IPS-18c (cell line): ENCODE measurements around the gene SLC7A6.

Experiments
- H3K4me3 ChIP-seq: 2 replicates; pipeline ENCODE4 v1.7.0; 2013; ENCODE audit warnings: low read depth, mild to moderate bottlenecking, low read length, moderate library complexity; ENCODE audit not compliant: insufficient read depth
- H3K9me3 ChIP-seq: one replicate; pipeline ENCODE4 v1.6.1; 2013; ENCODE audit warnings: mild to moderate bottlenecking, low read length, moderate library complexity; ENCODE audit not compliant: control insufficient read depth, insufficient read depth

Gene SLC7A6

DNA sequence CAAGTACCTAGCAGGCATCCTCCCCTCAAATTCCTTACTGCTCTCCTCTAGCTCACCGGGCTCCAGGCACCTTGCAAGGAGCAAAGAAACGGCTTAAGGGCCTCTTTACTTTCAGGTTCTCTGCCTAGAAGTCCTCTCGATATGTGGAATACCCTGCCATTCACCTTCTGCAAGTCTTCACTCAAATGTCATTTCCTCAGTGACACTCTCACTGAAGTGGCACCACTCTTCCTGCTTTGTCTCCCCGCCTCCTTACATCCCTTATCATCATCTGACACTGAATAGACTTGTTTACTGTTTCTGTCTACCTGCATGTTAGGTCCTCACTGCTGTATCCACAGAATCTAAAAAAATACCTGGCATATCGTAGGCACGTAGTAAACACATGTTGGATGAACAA lies 45.5 kb downstream of the SLC7A6 start:
- Histone ChIP-seq H3K9me3 (no peaks in the 10 kb centered on the region), H3K4me3 (peak overlapping the region; percentile 92)

DNA sequence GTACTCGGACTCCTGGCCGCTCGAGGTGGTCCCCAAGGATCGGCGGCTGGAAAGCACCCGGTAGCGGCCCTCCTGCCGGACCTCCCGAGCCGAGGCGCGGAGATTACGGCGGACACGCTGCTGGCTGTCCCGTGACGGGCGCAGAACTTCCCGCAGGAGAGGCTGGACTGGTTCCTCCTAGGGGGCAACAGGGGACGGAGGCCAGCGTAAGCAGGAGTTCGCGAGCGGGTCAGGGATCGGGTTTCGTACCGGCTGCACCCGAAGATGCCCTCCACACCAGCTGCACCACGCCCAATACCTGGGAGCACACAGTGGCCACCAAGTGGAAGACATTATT lies 46.1 kb downstream of the SLC7A6 start:
- peak overlapping the region; percentile 92 for H3K4me3 ChIP-seq
- H3K9me3 ChIP-seq, result no peaks in the 10 kb centered on the region

DNA sequence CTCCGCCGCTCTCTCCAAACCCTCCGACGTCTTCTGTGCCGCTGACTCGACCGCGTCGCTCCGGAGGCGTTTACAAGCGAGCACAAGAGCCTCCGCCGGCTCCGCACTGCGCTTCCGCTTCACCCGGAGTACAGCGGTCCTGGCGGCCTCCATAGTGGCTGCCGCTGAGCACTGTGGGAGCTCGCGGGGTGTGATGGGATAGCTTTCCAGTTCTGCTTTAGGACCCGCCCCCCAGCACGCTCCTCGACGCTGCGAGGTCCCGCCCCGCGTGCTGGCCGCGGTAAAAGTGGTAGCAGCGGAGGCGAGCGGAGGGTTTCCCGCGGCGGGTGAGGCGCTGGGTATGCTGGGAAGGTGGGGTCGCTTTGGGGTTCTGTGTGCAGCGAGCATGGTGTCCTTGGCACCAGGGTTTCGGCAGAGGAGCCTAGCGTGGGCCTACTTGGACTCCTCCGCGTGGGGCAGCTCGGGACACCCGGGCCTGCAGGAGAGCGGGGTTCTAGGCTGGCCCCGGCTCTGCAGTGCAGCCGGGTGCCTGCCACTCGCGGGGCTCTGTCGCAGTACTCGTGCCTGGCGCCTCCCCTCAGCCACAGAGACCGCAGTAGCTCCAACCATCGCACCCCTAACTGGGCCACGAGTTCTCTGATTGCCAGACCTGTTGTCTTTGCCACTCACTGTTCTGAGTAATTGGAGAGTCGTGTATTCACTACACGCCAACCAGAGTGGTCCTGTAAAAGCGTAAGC lies 46.6 kb downstream of the SLC7A6 start, which contains the start of the genes PRMT7 and SLC7A6OS:
PRMT7 (plus strand) TSS at position 246 of the 738 bp plus-strand sequence. CDS start 4,961 bp downstream, outside the sequence.
SLC7A6OS (minus strand) TSS at position 173 of the 738 bp plus-strand sequence; CDS start at position 153, 20 bp downstream.
- H3K4me3 ChIP-seq, result peak within 1 kb of the TSS; percentile 92
- H3K9me3 ChIP-seq, result no peaks in the 10 kb centered on the region

DNA sequence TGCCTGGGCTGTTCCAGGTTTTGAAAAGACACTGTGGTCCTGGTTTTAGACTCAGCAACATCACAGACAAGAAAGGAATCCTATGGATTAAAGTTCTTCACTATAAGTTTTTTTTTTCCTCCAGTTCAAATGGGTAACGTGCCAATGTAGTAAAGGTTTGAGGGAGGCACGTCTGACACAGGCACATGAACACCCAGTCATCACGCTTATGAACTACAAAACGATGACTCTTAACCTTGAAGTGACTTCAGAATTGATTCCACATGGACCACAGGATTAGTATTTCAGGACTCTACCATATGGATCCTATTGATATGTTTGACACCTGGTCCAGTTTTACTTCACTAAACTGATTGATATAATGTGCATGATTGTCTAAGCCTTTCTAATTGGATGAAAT lies 48.8 kb downstream of the SLC7A6 start:
- no peak overlapping the region for H3K4me3 ChIP-seq

DNA sequence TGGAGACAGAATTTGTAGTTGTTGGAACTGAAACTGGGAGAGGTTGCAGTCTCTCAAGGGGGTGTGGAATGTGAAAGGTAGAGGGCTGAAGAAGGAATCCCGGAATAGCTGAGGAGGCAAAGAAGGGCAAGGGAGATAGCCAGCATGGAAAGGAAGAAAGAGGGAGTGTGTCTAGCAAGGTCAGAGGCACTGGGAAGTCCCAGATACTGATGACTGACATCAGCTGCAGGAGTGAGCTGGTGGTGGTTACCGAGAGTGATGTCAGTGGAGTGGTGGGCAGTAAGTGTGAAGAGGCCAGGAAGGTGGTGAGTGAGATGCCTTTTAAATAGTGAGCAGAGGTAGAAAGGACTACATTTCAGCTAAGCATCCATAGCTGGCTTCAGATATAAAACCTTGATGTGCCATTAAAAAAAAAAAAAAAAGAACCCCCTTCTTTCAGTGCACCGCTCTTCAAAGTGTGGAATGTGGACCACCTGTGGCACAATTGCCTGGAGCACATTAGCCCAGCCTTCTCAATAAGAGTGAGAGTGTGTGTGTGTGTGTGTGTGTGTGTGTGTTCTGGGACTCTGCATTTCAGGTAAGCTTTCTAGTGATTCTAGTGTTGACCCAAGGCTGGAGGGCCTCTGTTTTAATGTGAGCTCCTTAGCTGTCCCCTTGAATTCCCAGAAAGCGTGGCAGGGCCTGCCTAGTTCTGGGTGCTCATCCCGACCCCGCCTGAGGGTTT lies 55.0 kb downstream of the SLC7A6 start:
- Histone ChIP-seq H3K4me3 (no peak overlapping the region), H3K9me3 (no peaks in the 10 kb centered on the region)

More for the DNA sequence above, 48.8 kb downstream of the SLC7A6 start:
- H3K9me3 ChIP-seq, result no peaks in the 10 kb centered on the region

DNA sequence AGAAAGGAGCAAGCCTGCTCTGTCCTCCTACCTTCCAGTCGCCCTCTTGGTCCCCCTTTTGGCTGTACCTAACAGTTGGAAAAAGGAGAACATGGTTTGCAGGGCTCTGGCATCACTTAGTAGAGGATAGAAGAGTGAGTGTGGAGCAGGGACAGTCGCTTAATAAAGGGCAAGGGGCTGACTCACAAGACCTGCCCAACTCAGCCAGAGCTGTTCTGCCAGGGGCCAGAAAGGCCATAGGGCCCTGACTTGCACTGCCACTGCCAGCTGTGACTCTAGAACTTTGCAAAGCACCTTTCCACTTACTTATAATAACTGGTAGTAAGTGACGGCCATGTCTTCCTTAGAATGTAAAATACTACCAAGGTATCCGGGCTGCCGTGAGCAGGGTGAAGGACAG lies 60.0 kb downstream of the SLC7A6 start:
- Histone ChIP-seq H3K4me3 (no peak overlapping the region), H3K9me3 (no peaks in the 10 kb centered on the region)

DNA sequence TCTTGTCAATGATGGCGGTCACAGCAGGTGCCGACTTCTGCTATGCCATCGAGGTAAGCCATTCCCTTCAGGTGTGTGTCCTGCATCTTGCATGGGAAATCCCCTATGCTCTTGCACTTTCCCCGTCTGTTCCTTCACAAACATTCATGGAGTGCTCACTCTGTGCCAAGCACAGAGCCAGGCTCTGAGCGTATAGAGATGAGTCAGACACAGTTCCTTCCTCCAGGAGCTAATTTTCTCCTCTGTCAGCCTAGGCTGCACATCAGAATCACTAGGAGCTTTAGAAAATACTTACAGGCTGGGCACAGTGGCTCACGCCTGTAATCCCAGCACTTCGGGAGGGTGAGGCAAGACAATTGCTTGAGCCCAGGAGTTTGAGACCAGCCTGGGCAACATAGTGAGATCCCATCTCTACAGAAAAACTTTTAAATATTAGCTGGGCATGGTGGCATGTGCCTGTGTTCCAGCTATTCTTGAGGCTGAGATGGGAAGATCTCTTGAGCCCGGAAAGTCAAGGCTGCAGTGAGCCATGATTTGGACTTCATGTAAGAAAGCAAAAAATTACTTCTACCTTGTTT lies 60.5 kb downstream of the SLC7A6 start:
- no peak overlapping the region for H3K4me3 ChIP-seq
- no peaks in the 10 kb centered on the region for H3K9me3 ChIP-seq

DNA sequence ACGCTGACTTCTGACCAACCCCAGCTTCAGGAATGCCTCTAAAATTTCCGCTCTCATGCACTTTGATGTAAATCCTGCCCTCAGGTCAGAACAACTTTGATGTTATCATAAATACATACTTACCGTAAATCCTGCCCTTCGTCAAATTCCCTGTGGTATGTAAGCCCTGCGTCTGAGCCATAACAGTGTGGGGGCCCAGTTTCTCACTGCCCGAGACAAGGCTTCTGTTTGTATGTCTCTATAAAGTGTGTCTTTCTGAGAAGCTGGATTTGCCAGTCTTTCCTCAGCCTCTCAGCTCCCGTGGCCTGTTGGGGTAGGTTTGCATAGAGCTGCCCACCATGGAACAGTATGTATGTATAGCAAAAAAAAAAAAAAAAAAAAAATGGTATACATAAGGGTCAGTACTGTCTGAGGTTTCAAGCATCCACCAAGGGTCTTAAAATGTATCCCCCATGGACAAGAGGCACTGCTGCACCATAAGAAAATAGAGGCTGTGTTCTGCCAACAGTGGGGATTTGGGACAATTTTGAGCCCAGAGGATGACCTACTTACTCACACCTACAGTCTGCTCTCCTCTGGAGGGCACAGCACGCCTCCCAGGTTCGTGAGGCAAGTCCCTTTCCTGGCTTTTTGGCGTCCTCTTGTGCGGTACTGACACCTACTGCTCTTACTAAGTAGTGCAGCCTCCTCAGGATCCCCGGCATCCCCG lies 64.0 kb downstream of the SLC7A6 start:
- H3K4me3 ChIP-seq, result no peak overlapping the region
- no peaks in the 10 kb centered on the region for H3K9me3 ChIP-seq

DNA sequence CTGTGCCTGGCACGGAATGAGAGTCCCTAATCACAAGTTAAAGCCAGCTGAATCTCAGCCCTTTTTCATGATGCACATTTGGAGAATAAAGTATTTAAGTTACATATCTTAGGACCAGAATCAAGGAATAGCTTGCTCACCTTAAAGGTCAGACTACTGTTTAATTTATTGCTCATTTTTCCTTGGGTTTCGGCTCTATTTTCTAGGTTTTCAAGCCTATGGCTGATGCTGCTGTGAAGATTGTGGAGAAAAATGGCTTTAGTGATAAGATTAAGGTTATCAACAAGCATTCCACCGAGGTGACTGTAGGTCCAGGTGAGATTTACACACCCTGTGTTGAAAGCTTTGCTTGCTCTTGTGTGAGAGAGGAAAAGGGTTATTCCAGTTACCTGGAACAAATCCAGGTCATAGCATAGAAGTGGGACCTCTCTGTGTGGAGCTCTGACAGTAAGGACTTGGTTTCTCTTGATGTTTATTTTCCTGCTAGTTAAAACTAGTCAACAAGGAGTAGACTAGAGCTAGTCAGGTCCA lies 64.6 kb downstream of the SLC7A6 start:
- H3K9me3 ChIP-seq, result no peaks in the 10 kb centered on the region

DNA sequence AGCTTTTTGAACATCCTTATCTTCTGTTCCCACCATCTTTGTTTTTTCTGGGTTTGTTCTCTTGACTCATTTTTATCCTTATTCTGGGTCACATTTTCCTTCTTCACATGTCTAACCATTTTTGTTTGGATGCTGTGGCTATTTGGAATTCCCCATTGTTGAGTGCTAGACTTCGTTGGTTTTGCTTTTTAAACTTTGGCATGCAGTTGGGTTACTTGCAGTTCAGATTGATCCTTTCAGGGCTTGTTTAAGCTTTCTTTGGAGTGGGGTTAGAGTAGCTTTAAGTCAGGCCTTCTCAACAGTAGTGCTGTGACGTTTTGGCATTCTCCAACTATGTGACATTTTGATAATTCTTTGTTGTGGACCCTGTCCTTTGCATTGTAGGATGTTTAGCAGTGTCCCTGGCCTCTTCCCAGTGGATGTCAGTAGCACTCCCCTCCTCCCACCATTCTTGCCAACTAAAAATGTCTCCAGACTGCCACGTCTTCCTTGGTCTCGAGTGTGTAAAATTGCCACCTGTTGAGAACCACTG lies 67.6 kb downstream of the SLC7A6 start:
- Histone ChIP-seq H3K9me3 (no peaks in the 10 kb centered on the region), H3K4me3 (no peak overlapping the region)

More for the DNA sequence above, 64.6 kb downstream of the SLC7A6 start:
- no peak overlapping the region for H3K4me3 ChIP-seq

DNA sequence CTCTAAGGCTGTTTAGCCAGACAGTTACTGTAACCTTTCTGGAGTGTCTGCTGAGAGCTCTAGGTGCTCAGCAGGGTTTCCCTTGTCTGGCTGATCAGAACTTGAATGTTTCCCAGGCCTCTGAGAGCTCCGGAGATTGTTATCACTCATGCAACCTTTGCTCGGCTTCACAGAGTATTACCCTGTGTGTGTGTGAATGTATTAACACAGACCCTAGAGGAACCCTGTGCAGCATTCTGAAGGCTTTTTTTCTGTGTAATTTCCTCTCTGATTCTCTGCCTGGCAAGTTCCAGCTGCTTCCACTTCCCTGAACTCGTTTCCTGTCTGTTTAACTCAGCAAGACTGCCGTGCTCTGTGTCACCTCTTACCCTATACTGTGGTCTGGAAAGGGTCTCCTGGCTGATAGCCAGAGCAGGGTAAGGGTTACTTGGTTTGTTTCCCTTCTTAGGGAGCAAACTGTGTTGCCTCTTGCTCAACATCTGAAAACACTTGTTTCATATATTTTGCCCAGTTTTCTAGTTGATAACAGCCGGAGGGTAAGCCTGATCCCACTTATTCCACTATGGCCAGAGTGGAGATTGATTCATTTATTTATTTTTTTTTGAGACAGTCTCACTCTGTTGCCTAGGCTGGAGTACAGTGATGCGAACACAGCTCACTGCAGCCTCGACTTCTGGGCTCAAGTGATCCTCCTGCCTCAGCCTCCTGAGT lies 68.2 kb downstream of the SLC7A6 start:
- no peak overlapping the region for H3K4me3 ChIP-seq
- no peaks in the 10 kb centered on the region for H3K9me3 ChIP-seq

DNA sequence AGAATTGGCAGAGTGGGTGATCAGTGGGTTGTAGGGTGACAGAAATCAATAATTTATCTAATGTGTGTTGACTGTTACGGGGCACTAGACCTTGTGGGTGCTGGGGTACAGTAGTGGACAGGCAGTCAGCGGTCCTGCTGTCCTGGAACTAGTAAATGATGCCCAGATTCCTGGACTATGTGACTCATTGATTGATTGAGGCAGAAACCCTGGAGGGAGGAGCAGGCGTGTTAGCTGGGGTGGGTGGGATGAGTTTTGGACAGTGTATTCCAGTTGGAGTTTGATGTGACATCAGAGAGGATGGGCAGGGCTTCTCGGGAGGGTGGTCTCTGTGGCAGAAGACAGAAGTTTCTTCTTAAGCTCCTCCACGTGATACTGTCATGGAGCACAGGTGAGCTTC lies 70.8 kb downstream of the SLC7A6 start:
- Histone ChIP-seq H3K9me3 (no peaks in the 10 kb centered on the region), H3K4me3 (no peak overlapping the region)

DNA sequence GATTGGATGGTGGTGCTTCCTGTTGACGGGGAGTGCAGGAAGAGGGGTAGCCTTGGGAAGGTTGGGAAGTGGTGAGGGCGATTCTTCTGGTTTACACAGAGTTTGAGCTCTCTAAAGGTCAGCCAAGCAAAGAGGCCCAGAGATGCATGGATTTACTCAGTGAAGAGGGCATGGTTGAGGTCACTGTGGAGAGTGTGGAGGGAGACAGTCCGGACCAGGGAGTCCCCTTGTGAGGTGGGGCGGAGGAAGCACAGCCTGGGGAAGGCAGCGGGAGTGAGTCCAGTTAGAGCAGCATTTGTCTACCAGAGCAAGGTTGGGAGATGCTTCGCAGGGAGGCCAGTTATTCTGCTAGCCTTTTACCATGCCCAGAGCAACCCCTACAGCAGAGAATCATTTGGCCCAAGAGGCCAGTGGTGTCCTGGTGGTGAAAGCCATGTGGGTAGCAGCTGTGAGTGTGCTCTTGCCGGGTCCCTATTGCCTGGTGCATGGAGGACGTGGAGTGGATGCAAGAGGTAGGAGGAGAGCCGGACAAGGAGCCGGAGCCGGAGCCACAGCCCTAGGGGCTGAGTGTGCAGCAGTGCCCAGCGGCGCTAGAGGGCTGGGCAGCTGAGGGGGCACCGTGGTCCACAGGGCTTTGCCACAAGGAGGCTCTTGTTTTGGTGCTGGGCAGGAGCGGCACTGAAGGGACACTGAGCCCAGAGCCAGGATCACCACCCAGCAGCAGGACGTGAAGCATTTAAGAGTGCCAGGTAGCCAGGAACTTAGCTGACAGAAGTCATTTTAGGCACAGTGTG lies 74.2 kb downstream of the SLC7A6 start:
- no peaks in the 10 kb centered on the region for H3K9me3 ChIP-seq
- H3K4me3 ChIP-seq, result no peak overlapping the region

DNA sequence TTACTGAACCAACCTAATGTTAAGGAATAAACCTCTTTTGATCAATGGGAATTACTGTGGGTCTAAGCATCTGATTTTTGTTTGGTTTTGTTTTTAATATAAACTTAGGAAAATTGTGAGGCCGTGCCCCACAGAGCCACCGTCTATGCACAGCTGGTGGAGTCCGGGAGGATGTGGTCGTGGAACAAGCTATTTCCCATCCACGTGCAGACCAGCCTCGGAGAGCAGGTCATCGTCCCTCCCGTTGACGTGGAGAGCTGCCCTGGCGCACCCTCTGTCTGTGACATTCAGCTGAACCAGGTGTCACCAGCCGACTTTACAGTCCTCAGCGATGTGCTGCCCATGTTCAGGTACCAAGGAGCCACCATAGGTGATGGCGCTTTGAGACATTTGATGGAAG lies 74.9 kb downstream of the SLC7A6 start:
- Histone ChIP-seq H3K9me3 (no peaks in the 10 kb centered on the region), H3K4me3 (no peak overlapping the region)

DNA sequence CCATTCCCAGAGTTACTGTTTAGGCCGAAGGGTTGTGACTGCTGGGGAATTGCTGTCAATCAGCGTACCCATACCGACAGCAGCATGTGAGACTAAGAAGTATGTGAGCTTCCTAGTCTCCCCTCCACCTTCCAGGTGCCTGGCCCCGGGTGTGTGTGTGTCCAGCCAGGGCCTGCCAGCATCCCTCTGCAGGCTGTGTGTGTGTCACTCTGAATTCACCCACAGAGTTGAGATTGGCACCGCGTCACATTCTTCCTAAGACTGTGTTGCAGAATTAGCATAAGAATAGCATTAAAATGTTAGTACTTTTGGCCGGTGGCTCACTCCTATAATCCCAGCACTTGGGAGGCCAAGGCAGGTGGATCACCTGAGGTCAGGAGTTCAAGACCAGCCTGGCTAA lies 78.3 kb downstream of the SLC7A6 start:
- no peak overlapping the region for H3K4me3 ChIP-seq
- no peaks in the 10 kb centered on the region for H3K9me3 ChIP-seq

DNA sequence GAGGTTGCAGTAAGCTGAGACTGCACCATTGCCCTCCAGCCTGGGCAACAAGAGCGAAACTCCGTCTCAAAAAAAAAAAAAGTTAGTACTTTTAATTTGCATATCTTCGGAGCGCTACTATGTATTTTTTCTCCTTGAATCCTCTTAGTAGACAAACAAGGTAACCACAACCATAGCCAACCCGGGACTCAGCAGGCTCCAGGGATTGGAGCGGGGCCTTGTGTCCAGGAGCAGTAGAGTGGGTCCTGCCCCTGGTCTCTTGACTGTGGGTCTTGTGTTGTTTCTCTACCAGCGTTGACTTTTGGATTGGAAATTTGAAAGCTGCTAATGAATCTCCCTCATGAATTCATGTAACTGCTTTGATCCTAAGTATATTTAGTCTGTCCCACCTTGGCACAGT lies 78.8 kb downstream of the SLC7A6 start:
- no peaks in the 10 kb centered on the region for H3K9me3 ChIP-seq

More for the DNA sequence above, 78.8 kb downstream of the SLC7A6 start:
- H3K4me3 ChIP-seq, result no peak overlapping the region
